ENCODE results near the gene MYOCD.

DNA sequence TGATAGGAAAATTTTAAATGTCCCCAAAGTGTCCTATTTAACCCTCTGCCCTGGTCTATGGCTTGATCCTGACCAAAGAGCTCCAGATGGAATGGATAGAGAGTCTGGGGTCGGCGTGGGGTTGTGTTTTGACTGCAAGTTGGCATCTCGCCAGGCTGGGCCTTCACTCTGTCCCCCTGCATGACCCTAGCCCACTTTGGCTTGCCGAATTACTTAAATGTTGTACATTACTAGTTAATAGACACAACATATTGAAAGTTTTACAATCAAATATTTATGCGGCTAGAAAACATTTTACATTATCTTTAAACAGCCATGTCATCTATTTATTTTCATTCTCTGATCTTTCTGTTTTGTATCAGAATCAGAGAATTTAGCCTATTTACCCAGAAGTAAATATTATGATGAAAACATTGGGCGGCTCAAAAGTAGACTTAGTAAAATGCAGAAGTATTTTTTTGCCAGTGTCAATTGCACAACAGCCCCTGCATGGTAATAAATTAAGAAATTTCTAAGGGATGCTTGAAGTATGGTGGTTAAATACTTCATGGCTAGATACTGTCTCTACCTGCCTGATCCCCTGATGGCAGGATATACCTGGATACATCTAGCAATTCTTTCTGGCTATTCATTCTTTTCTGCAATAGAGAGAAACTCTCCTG is 18.8 kb upstream of the MYOCD start:
- TF ChIP-seq, protein P1, sequence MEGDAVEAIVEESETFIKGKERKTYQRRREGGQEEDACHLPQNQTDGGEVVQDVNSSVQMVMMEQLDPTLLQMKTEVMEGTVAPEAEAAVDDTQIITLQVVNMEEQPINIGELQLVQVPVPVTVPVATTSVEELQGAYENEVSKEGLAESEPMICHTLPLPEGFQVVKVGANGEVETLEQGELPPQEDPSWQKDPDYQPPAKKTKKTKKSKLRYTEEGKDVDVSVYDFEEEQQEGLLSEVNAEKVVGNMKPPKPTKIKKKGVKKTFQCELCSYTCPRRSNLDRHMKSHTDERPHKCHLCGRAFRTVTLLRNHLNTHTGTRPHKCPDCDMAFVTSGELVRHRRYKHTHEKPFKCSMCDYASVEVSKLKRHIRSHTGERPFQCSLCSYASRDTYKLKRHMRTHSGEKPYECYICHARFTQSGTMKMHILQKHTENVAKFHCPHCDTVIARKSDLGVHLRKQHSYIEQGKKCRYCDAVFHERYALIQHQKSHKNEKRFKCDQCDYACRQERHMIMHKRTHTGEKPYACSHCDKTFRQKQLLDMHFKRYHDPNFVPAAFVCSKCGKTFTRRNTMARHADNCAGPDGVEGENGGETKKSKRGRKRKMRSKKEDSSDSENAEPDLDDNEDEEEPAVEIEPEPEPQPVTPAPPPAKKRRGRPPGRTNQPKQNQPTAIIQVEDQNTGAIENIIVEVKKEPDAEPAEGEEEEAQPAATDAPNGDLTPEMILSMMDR (IDR thresholded peaks at IDR 0.05): no peak
- no peak for TF ChIP-seq EZH2 (IDR thresholded peaks at IDR 0.05)

All from neural progenitor cell (in vitro differentiated cells).